Astrocyte (in vitro differentiated cells and primary cell): Measurements from ENCODE around the gene CD58. TPM values are rescaled to one million over a fixed set of nuclear protein-coding genes. Genes with fewer than 3 reads are reported as not detected.
A peak's percentile ranks its signal among the peaks of the same experiment; 100 is the strongest.

Experiments used
- DNase-seq: peaks from one replicate; pipeline ENCODE4 v3.0.0-alpha.2; 2010; ENCODE audit warnings: low read depth
- FAIRE-seq: peaks from 2 replicates; lab custom pipeline; 2011; peaks lifted over from hg19 to GRCh38; lab: Jason Lieb, UNC
- H2AFZ ChIP-seq: 2 replicates; pipeline ENCODE4 v1.6.0; 2012; ENCODE audit warnings: low read depth, low read length, inconsistent platforms
- H3K27ac ChIP-seq: 2 replicates; pipeline ENCODE4 v1.5.1; 2011; ENCODE audit warnings: low read depth, low read length, inconsistent platforms
- H3K27me3 ChIP-seq: 2 replicates; pipeline ENCODE4 v1.6.0; 2011; ENCODE audit warnings: low read length, inconsistent platforms; ENCODE audit not compliant: insufficient read depth
- H3K36me3 ChIP-seq: 2 replicates; pipeline ENCODE4 v1.5.1; 2011; ENCODE audit warnings: low read length, inconsistent platforms; ENCODE audit not compliant: insufficient read depth
- H3K4me1 ChIP-seq: 2 replicates; pipeline ENCODE4 v1.5.1; 2011; ENCODE audit warnings: low read length, inconsistent platforms; ENCODE audit not compliant: insufficient read depth
- H3K4me2 ChIP-seq: 2 replicates; pipeline ENCODE4 v1.6.0; 2012; ENCODE audit warnings: low read length, inconsistent platforms
- H3K4me3 ChIP-seq: 2 replicates; pipeline ENCODE4 v1.5.1; 2011; ENCODE audit warnings: low read depth, mild to moderate bottlenecking, low read length, inconsistent platforms; ENCODE audit not compliant: insufficient read depth
- H3K79me2 ChIP-seq: 2 replicates; pipeline ENCODE4 v1.6.0; 2012; ENCODE audit warnings: mild to moderate bottlenecking, low read length, inconsistent platforms; ENCODE audit not compliant: insufficient read depth
- H3K9ac ChIP-seq: 2 replicates; pipeline ENCODE4 v1.6.0; 2012; ENCODE audit warnings: mild to moderate bottlenecking, low read length, inconsistent platforms
- H3K9me3 ChIP-seq: 2 replicates; pipeline ENCODE4 v1.5.1; 2012; ENCODE audit warnings: low read depth, mild to moderate bottlenecking, low read length, inconsistent platforms; ENCODE audit not compliant: insufficient read depth
- H4K20me1 ChIP-seq: 2 replicates; pipeline ENCODE4 v1.6.0; 2012; ENCODE audit warnings: low read length, inconsistent platforms; ENCODE audit not compliant: insufficient read depth
- H3K27ac Mint-ChIP-seq: one replicate; pipeline ENCODE4 v1.8.0; 2021; ENCODE audit warnings: mild to moderate bottlenecking, mixed read lengths; ENCODE audit not compliant: unreplicated experiment
- H3K27me3 Mint-ChIP-seq: one replicate; pipeline ENCODE4 v1.8.0; 2021; ENCODE audit warnings: low read depth, mixed read lengths; ENCODE audit not compliant: unreplicated experiment
- H3K36me3 Mint-ChIP-seq: one replicate; pipeline ENCODE4 v1.8.0; 2021; ENCODE audit warnings: low read depth, mixed read lengths; ENCODE audit not compliant: unreplicated experiment
- H3K4me1 Mint-ChIP-seq: one replicate; pipeline ENCODE4 v1.8.0; 2021; ENCODE audit warnings: low read depth, mixed read lengths; ENCODE audit not compliant: unreplicated experiment
- H3K4me3 Mint-ChIP-seq: one replicate; pipeline ENCODE4 v1.8.0; 2021; ENCODE audit warnings: mild to moderate bottlenecking, moderate library complexity, mixed read lengths; ENCODE audit not compliant: unreplicated experiment
- H3K9me3 Mint-ChIP-seq: one replicate; pipeline ENCODE4 v1.8.0; 2021; ENCODE audit warnings: mild to moderate bottlenecking, mixed read lengths; ENCODE audit not compliant: unreplicated experiment
- EZH2 ChIP-seq: IDR thresholded peaks from 2 replicates; pipeline ENCODE4 v1.6.1; 2012; ENCODE audit warnings: mild to moderate bottlenecking, low read length, inconsistent platforms; ENCODE audit not compliant: insufficient read depth
- total RNA-seq: library from RNA; stranded (reverse); gene quantifications from 2 replicates; pipeline ENCODE4 v1.2.1, GENCODE V29; 2021
- TF ChIP-seq, protein P1 (sequence below): IDR thresholded peaks from 2 replicates; pipeline ENCODE4 v1.5.1; 2011; ENCODE audit warnings: low read depth, mild to moderate bottlenecking, inconsistent platforms, low read length, moderate library complexity; ENCODE audit not compliant: insufficient read depth

The CD58 gene
- total RNA-seq, 1 donor from 2014 or later, result 13.0 TPM

DNA sequence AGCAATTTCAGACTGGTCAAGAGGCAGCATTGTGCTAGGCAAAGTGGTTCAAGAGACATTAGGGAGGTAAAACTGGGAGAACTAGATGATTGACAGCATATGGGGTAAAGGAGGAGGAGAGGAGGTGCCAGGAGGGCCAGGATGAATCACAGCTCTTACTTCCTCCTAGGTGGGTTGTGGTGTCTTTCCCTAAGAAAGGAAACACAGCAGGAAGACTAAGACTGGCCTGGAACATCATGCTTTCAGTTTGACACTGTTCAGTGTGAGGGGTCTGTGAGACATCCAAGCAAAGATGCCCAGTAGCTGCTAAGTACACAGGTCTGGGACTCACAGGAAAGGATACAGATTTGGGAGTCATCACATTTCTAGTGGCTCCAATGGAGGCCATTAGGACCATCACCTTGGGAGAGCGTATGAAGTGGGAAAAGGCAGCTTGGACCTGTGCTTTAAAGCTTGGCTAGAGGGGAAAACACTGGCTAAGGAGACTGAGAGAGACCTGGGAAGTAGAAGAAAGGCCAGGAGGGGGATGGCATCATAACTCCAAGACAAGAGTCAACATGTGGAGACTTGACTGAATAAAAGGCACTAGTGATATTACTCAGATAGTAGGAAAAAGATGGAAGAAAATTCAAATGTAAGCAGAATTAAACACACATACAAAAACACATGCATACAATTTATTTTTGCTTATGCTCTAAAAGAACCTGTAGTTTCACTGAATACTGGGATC is 17.3 kb downstream of the CD58 start:
- TF ChIP-seq EZH2, result no peak
- TF ChIP-seq, protein P1, sequence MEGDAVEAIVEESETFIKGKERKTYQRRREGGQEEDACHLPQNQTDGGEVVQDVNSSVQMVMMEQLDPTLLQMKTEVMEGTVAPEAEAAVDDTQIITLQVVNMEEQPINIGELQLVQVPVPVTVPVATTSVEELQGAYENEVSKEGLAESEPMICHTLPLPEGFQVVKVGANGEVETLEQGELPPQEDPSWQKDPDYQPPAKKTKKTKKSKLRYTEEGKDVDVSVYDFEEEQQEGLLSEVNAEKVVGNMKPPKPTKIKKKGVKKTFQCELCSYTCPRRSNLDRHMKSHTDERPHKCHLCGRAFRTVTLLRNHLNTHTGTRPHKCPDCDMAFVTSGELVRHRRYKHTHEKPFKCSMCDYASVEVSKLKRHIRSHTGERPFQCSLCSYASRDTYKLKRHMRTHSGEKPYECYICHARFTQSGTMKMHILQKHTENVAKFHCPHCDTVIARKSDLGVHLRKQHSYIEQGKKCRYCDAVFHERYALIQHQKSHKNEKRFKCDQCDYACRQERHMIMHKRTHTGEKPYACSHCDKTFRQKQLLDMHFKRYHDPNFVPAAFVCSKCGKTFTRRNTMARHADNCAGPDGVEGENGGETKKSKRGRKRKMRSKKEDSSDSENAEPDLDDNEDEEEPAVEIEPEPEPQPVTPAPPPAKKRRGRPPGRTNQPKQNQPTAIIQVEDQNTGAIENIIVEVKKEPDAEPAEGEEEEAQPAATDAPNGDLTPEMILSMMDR, result no peak
- no peak for FAIRE-seq
- H3K36me3 Mint-ChIP-seq, result peaks cover 3% of the 10 kb centered on the region

DNA sequence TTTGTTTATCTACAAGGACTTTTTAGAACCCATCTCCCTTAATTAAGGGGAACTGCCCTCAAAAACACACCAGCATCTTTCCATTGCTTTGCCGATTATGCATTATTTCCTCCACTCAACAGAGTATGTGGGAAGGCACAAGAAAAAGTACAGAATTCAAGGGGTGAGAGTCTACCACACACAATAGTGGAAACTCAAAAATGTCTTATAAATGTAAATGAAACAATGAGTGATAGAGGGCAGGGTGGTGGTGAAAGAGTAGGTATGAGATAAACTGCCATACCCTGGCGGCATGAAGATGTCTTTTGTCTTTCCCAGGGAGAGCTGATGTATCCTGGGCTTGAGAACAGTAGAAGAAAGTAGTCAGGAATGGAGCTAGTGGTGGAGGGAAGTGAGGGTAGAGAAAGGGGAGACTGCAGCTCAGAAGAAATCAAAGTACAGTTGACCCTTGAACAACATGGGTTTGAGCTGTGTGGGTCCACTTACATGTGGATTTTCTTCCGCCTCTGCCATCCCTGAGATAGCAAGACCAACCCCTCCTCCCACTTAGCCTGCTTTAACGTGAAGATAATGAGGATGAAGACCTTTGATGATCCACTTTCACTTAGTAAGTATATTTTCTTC is 24.4 kb downstream of the CD58 start:
- H4K20me1 ChIP-seq, result peaks cover 18% of the 10 kb centered on the region
- FAIRE-seq (no peak), DNase-seq (no peak)
- no peaks in the 10 kb centered on the region for H3K9me3 ChIP-seq
- peaks cover 12% of the 10 kb centered on the region for H3K36me3 Mint-ChIP-seq
- H3K4me3 ChIP-seq, result no peak overlapping the region
- H3K27ac Mint-ChIP-seq, result no peak overlapping the region
- H3K9ac ChIP-seq, result no peak overlapping the region
- H3K79me2 ChIP-seq, result peaks cover 4% of the 10 kb centered on the region
- no peak overlapping the region for H3K27ac ChIP-seq
- no peaks in the 10 kb centered on the region for H3K27me3 Mint-ChIP-seq
- no peak overlapping the region for H2AFZ ChIP-seq
- H3K4me1 ChIP-seq, result no peaks in the 10 kb centered on the region
- H3K4me2 ChIP-seq, result no peak overlapping the region
- no peaks in the 10 kb centered on the region for H3K36me3 ChIP-seq
- no peak overlapping the region for H3K4me3 Mint-ChIP-seq
- H3K27me3 ChIP-seq, result no peaks in the 10 kb centered on the region
- TF ChIP-seq, protein P1, result no peak
- TF ChIP-seq EZH2, result no peak
- no peaks in the 10 kb centered on the region for H3K4me1 Mint-ChIP-seq
- H3K9me3 Mint-ChIP-seq, result no peaks in the 10 kb centered on the region

More for the DNA sequence above, 17.3 kb downstream of the CD58 start:
- H2AFZ ChIP-seq, result no peak overlapping the region
- DNase-seq, result no peak
- Mint-ChIP-seq H3K27ac (no peak overlapping the region), H3K4me1 (peaks cover 15% of the 10 kb centered on the region), H3K27me3 (no peaks in the 10 kb centered on the region), H3K4me3 (no peak overlapping the region), H3K9me3 (no peaks in the 10 kb centered on the region)
- H3K27ac ChIP-seq, result no peak overlapping the region
- H3K4me3 ChIP-seq, result no peak overlapping the region
- no peaks in the 10 kb centered on the region for H3K27me3 ChIP-seq
- H3K4me2 ChIP-seq, result peak overlapping the region; percentile 31
- no peaks in the 10 kb centered on the region for H3K36me3 ChIP-seq
- H3K9ac ChIP-seq, result no peak overlapping the region
- H3K79me2 ChIP-seq, result peaks cover 33% of the 10 kb centered on the region
- no peaks in the 10 kb centered on the region for H3K9me3 ChIP-seq
- H4K20me1 ChIP-seq, result peaks cover 6% of the 10 kb centered on the region
- peaks cover 16% of the 10 kb centered on the region for H3K4me1 ChIP-seq

DNA sequence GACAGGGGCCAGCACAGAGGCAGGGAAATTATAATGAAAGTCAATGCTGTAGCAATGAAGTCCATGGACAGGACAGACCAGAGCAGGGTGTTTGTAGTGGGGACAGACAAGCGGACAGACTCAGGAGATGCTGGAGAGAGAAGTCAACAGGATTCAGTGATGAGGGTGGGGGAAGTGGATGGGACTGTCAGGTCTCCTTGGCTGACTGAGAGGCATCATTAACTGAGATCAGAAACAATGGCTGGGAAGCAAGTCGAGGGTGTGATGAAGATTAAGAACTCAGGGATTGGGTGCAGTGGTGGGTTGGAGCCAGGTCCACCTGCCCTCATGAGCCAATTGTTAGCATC is 25.5 kb downstream of the CD58 start:
- Histone ChIP-seq H3K4me2 (no peak overlapping the region), H4K20me1 (peaks cover 18% of the 10 kb centered on the region), H3K4me3 (no peak overlapping the region), H3K9me3 (no peaks in the 10 kb centered on the region), H3K27me3 (no peaks in the 10 kb centered on the region), H3K36me3 (no peaks in the 10 kb centered on the region), H3K79me2 (peaks cover 4% of the 10 kb centered on the region), H2AFZ (no peak overlapping the region), H3K27ac (no peak overlapping the region), H3K9ac (no peak overlapping the region), H3K4me1 (no peaks in the 10 kb centered on the region)
- FAIRE-seq (no peak), DNase-seq (no peak)
- Mint-ChIP-seq H3K9me3 (no peaks in the 10 kb centered on the region), H3K4me3 (no peak overlapping the region), H3K27me3 (no peaks in the 10 kb centered on the region), H3K27ac (no peak overlapping the region), H3K4me1 (no peaks in the 10 kb centered on the region), H3K36me3 (peaks cover 14% of the 10 kb centered on the region)
- TF ChIP-seq EZH2, result no peak
- TF ChIP-seq, protein P1, result no peak
